ENCODE measurements around the gene OPHN1. TPM values are rescaled to one million over a fixed set of nuclear protein-coding genes. Genes with fewer than 3 reads are reported as not detected.

Gene OPHN1
- total and polyA plus RNA-seq, 8 donors, result 0.61 to 3.5 (median 2.2) TPM

DNA sequence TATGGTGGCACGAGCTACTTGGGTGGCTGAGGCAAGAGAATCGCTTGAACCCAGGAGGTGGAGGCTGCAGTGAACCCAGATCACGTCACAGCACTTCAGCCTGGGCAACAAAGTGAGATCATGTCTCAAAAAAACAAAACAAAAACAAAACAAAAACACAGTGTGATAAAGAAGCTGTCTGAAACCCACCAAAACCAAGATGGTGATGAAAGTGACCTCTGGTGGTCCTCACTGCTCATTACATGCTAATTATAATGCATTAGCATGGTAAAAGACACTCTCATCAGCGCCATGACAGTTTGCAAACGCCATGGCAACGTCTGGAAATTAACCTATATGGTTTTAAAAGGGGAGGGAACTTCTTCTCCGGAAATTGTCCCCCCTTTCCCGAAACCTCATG is 29.4 kb upstream of the OPHN1 start:
- Histone ChIP-seq H3K4me3 (no peak overlapping the region), H3K27me3 (peaks cover 0 to 4% (median 0%) of the 10 kb centered on the region in 4 donors), H3K27ac (no peak overlapping the region), H3K9me3 (no peaks in the 10 kb centered on the region), H3K4me1 (no peaks in the 10 kb centered on the region), H3K36me3 (no peaks in the 10 kb centered on the region)
- DNase-seq (peak in 1 of 6 donors; percentile 1), FAIRE-seq (peak; percentile 94), ATAC-seq (peak in 3 of 4 donors; percentile 33 to 45 (median 40))
- intact Hi-C loops (cut with DNase I), result loop anchor here in 1 of 3 donors (10.0 kb wide), 1 partner anchor 258 kb away; no protein-coding TSS in a partner anchor
- TF ChIP-seq, protein P1, sequence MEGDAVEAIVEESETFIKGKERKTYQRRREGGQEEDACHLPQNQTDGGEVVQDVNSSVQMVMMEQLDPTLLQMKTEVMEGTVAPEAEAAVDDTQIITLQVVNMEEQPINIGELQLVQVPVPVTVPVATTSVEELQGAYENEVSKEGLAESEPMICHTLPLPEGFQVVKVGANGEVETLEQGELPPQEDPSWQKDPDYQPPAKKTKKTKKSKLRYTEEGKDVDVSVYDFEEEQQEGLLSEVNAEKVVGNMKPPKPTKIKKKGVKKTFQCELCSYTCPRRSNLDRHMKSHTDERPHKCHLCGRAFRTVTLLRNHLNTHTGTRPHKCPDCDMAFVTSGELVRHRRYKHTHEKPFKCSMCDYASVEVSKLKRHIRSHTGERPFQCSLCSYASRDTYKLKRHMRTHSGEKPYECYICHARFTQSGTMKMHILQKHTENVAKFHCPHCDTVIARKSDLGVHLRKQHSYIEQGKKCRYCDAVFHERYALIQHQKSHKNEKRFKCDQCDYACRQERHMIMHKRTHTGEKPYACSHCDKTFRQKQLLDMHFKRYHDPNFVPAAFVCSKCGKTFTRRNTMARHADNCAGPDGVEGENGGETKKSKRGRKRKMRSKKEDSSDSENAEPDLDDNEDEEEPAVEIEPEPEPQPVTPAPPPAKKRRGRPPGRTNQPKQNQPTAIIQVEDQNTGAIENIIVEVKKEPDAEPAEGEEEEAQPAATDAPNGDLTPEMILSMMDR (IDR thresholded peaks at IDR 0.05), result peak in 3 of 4 donors; percentile 15 to 38 (median 30)
- WGBS, 2 donors, result 22 to 26% methylated on average over 8 of the region's 8 CpGs

DNA sequence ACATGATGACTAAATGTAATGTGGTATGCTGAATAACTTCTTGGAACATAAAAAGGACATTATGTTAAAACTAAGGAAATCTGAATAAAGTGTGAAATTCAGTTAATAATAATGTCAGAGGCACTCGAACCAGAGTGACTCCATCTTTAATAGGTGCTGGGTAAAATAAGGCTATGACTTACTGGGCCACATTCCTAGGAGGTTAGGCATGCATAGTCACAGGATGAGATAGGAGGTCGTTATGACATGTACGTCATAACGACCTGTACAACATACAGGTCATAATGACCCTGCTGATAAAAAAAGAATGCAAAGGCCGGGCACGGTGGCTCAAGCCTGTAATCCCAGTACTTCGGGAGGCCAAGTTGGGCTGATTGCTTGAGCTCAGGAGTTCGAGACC is 28.9 kb upstream of the OPHN1 start:
- H3K27me3 ChIP-seq, result peaks cover 0 to 6% (median 0%) of the 10 kb centered on the region in 4 donors
- no peaks in the 10 kb centered on the region for H3K9me3 ChIP-seq
- H3K4me3 ChIP-seq, result no peak overlapping the region
- no peak for FAIRE-seq
- H3K4me1 ChIP-seq, result no peaks in the 10 kb centered on the region
- intact Hi-C loops (cut with DNase I), result loop anchor here in 1 of 3 donors (10.0 kb wide), 1 partner anchor 257 kb away; no protein-coding TSS in a partner anchor
- TF ChIP-seq, protein P1 (IDR thresholded peaks at IDR 0.05), result no peak
- 54 to 55% methylated on average over 8 of the region's 8 CpGs for WGBS, 2 donors
- no peak for ATAC-seq
- no peak overlapping the region for H3K27ac ChIP-seq
- no peak for DNase-seq
- H3K36me3 ChIP-seq, result no peaks in the 10 kb centered on the region

DNA sequence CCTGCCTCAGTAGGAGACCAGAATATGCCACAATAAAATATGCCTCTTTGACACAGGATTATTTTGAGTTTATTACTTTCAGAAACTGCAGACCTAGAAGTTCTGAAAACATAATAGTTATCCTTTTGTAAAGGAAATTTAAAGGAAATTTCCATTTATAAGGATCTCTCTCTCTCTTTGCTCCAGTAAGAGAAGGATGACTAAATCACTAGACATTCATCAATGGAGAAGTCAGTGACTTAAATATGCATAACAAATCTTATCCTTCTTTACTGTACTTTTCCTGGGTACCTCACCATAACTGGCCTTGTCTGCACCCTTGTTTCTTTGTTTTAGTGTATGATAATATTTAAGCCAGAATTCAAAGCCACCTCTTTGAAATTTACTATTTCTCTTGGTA is 28.3 kb upstream of the OPHN1 start:
- no peak for ATAC-seq
- Histone ChIP-seq H3K27me3 (peaks cover 0 to 6% (median 0%) of the 10 kb centered on the region in 4 donors), H3K36me3 (no peaks in the 10 kb centered on the region), H3K4me3 (no peak overlapping the region), H3K9me3 (no peaks in the 10 kb centered on the region), H3K27ac (no peak overlapping the region), H3K4me1 (no peaks in the 10 kb centered on the region)
- no peak for FAIRE-seq
- TF ChIP-seq, protein P1 (IDR thresholded peaks at IDR 0.05), result no peak
- no peak for DNase-seq
- intact Hi-C loops (cut with DNase I), result loop anchor here in 1 of 3 donors (10.0 kb wide), 1 partner anchor 257 kb away; no protein-coding TSS in a partner anchor

DNA sequence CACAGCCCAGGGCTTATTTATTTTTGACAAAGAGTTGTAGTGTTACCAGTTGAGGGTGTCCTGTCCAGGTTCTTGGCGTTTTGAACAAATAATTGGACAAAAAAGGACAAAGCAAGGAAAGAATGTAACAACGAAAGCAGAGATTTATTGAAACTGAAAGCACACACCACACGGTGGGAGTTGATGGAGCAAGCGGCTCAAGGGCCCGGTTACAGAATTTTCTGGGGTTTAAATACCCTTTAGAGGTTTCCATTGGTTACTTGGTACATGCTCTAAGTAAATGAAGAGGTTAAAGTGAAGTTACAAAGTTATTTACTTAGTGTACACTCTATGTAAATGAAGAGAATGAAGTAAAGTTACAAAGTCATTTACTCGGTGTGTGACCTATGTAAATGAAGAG is 27.8 kb upstream of the OPHN1 start:
- TF ChIP-seq, protein P1 (IDR thresholded peaks at IDR 0.05), result no peak
- intact Hi-C loops (cut with DNase I), result loop anchor here in 1 of 3 donors (10.0 kb wide), 1 partner anchor 256 kb away; no protein-coding TSS in a partner anchor
- no peaks in the 10 kb centered on the region for H3K4me1 ChIP-seq

DNA sequence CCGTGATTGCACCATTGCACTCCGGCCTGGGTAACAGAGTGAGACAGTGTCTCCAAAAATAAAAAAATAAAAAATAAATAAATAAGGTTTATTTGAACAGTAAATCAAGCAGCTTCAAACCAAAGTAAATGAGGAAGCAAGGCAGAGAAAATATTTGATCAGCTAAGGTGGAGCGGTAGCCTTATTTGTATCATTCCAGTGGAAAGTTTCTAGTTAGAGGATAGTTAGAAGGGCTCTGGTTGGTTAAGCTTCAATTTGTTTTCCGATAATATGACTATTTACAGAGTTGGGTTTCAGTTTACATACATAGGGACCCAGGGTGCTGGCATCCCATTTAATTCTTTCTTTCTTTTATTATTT is 21.8 kb upstream of the OPHN1 start:
- no peaks in the 10 kb centered on the region for H3K9me3 ChIP-seq
- intact Hi-C loops (cut with DNase I), result no loop called here
- WGBS, 2 donors, result 62 to 81% methylated on average over 4 of the region's 4 CpGs
- no peak overlapping the region for H3K4me3 ChIP-seq
- no peak for FAIRE-seq
- no peaks in the 10 kb centered on the region for H3K4me1 ChIP-seq
- ATAC-seq, result no peak
- no peak overlapping the region for H3K27ac ChIP-seq
- peaks cover 0 to 6% (median 0%) of the 10 kb centered on the region in 4 donors for H3K27me3 ChIP-seq
- H3K36me3 ChIP-seq, result no peaks in the 10 kb centered on the region
- no peak for DNase-seq
- TF ChIP-seq, protein P1 (IDR thresholded peaks at IDR 0.05), result no peak

More for the DNA sequence above, 27.8 kb upstream of the OPHN1 start:
- no peak for ATAC-seq
- Histone ChIP-seq H3K36me3 (no peaks in the 10 kb centered on the region), H3K9me3 (no peaks in the 10 kb centered on the region), H3K27me3 (peaks cover 0 to 6% (median 0%) of the 10 kb centered on the region in 4 donors), H3K27ac (no peak overlapping the region), H3K4me3 (no peak overlapping the region)
- no peak for DNase-seq
- FAIRE-seq, result no peak
- WGBS, 2 donors, result 47 to 48% methylated on average over 6 of the region's 6 CpGs
